HUES6 (cell line): ENCODE results near the gene CT45A10.
"Not testable (repeated sequence)": the region's sequence is repeated elsewhere in the genome, so short reads cannot be mapped to it uniquely, and the experiment has no call there.

ENCODE experiments used
- H3K27ac ChIP-seq: 2 replicates; pipeline ENCODE4 v1.7.0; 2013; ENCODE audit warnings: low read depth, mild to moderate bottlenecking, low read length, inconsistent platforms
- H3K27me3 ChIP-seq: 2 replicates; pipeline ENCODE4 v1.6.1; 2013; ENCODE audit warnings: low read length; ENCODE audit not compliant: control insufficient read depth, insufficient read depth
- H3K36me3 ChIP-seq: 2 replicates; pipeline ENCODE4 v1.6.1; 2013; ENCODE audit warnings: low read length; ENCODE audit not compliant: control insufficient read depth, insufficient read depth
- H3K4me1 ChIP-seq: 2 replicates; pipeline ENCODE4 v1.6.1; 2013; ENCODE audit warnings: low read length; ENCODE audit not compliant: control insufficient read depth, insufficient read depth
- H3K4me3 ChIP-seq: 2 replicates; pipeline ENCODE4 v1.5.1; 2013; ENCODE audit warnings: low read depth, low read length
- H3K9ac ChIP-seq: one replicate; pipeline ENCODE4 v1.6.1; 2013; ENCODE audit warnings: mild to moderate bottlenecking, low read length
- H3K9me3 ChIP-seq: 2 replicates; pipeline ENCODE4 v1.6.1; 2013; ENCODE audit warnings: low read depth, low read length; ENCODE audit not compliant: control insufficient read depth, insufficient read depth

CT45A10 gene

DNA sequence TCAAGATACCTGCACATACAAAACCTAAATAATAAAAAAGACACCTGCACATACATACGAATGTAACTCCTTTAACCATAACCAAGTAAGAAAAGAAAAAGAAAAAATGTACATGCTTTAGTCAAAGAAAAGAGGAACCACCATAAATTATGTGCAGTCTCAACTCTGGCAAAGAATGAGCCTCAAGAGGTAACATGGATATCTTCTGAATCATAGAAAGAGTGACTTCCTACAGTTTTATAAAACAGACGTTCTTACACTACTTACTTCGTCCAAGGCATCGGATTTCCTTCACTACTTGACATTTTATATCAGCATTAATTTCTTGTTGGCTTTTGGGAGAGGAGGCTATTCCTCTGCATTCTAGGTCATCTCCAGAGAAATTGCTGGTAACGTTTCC is 10.5 kb downstream of the CT45A10 start:
- not testable (repeated sequence) for H3K27ac ChIP-seq, H3K9me3 ChIP-seq, H3K4me3 ChIP-seq, H3K9ac ChIP-seq, H3K27me3 ChIP-seq, H3K4me1 ChIP-seq, H3K36me3 ChIP-seq

DNA sequence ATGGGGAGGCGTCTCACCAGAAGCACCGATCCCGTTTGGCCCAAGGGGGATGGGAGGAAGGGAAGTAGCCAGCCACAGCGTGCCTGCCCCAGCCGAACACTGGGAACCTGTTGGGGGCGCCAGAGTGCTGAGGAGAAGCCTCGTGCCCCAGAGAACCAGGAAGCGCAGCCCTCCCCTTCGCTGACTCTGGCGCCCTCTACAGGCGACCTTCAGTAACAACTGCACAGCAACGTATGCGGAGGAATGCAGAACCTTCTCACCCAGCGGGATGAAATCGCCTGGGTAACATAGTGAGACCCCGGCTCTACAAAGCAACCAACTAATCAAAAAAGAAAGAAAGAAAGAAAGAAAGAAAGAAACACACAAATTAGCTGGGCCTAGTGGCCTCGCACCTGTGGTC is 21.5 kb downstream of the CT45A10 start, which contains the start of gene CT45A9:
CT45A9 (minus strand) TSS at position 101 of the 400 bp plus-strand sequence. CDS start 3,751 bp downstream, outside the sequence.
- not testable (repeated sequence) for H3K9me3 ChIP-seq, H3K27me3 ChIP-seq, H3K4me1 ChIP-seq, H3K36me3 ChIP-seq, H3K4me3 ChIP-seq, H3K9ac ChIP-seq, H3K27ac ChIP-seq

DNA sequence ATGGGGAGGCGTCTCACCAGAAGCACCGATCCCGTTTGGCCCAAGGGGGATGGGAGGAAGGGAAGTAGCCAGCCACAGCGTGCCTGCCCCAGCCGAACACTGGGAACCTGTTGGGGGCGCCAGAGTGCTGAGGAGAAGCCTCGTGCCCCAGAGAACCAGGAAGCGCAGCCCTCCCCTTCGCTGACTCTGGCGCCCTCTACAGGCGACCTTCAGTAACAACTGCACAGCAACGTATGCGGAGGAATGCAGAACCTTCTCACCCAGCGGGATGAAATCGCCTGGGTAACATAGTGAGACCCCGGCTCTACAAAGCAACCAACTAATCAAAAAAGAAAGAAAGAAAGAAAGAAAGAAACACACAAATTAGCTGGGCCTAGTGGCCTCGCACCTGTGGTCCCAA is 38.8 kb downstream of the CT45A10 start, which contains the start of gene CT45A8:
CT45A8 (minus strand) TSS at position 101 of the 400 bp plus-strand sequence. CDS start 3,755 bp downstream, outside the sequence.
- not testable (repeated sequence) for H3K9me3 ChIP-seq, H3K27me3 ChIP-seq, H3K4me3 ChIP-seq, H3K36me3 ChIP-seq, H3K9ac ChIP-seq, H3K27ac ChIP-seq, H3K4me1 ChIP-seq

DNA sequence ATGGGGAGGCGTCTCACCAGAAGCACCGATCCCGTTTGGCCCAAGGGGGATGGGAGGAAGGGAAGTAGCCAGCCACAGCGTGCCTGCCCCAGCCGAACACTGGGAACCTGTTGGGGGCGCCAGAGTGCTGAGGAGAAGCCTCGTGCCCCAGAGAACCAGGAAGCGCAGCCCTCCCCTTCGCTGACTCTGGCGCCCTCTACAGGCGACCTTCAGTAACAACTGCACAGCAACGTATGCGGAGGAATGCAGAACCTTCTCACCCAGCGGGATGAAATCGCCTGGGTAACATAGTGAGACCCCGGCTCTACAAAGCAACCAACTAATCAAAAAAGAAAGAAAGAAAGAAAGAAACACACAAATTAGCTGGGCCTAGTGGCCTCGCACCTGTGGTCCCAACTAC is 56.1 kb downstream of the CT45A10 start, which contains the start of gene CT45A7:
CT45A7 (minus strand) TSS at position 101 of the 400 bp plus-strand sequence. CDS start 3,747 bp downstream, outside the sequence.
- not testable (repeated sequence) for H3K4me1 ChIP-seq, H3K9me3 ChIP-seq, H3K27ac ChIP-seq, H3K27me3 ChIP-seq, H3K9ac ChIP-seq, H3K4me3 ChIP-seq, H3K36me3 ChIP-seq
